Endothelial cell of umbilical vein (primary cell): ENCODE measurements around the gene THAP4. TPM values are rescaled to one million over a fixed set of nuclear protein-coding genes. Genes with fewer than 3 reads are reported as not detected.

Source experiments
- BruUV-seq: library from RNA; stranded (reverse); fragments of 400-500 nt; replicated peaks from 2 replicates; lab custom pipeline; 2021; lab: Mats Ljungman, UMichigan
- CTCF ChIA-PET: fragments of 300-600, 350-600 bp; sonication (Branson Sonifier 250); formaldehyde crosslinking; loops from one replicate; lab custom pipeline; 2021; ENCODE audit warnings: antibody characterized with exemption, inconsistent platforms; lab: Charles Lee
- POLR2A ChIA-PET: fragments of 300-600, 350-600 bp; sonication (Branson Sonifier 250); formaldehyde crosslinking; loops from one replicate; lab custom pipeline; 2021; ENCODE audit warnings: antibody characterized with exemption, inconsistent platforms; lab: Charles Lee
- DNase-seq: peaks from one replicate; pipeline ENCODE4 v3.0.0-alpha.2; 2011; ENCODE audit warnings: low read depth, low spot score
- FAIRE-seq: peaks from 2 replicates; lab custom pipeline; 2011; peaks lifted over from hg19 to GRCh38; lab: Jason Lieb, UNC
- H2AFZ ChIP-seq: 2 replicates; pipeline ENCODE4 v1.6.0; 2012; ENCODE audit warnings: low read depth, low read length, control low read depth, inconsistent platforms
- H3K27ac ChIP-seq: 2 replicates; pipeline ENCODE4 v1.5.1; 2011; ENCODE audit warnings: low read depth, mild to moderate bottlenecking, control low read depth, low read length, moderate library complexity; ENCODE audit not compliant: insufficient read depth
- H3K27me3 ChIP-seq, 2 experiments: 2 replicates each; pipeline versions ENCODE4 v1.6.0 to v1.6.1; 2011; ENCODE audit warnings: low read length in 2 of 2, mixed read lengths in 1 of 2; ENCODE audit not compliant: control insufficient read depth in 2 of 2, insufficient read depth in 2 of 2
- H3K36me3 ChIP-seq, 2 experiments: 2 replicates in 1 of 2; 3 replicates in 1 of 2; pipeline ENCODE4 v1.5.1; 2011; ENCODE audit warnings: low read length in 2 of 2, mild to moderate bottlenecking in 1 of 2, moderate library complexity in 1 of 2; ENCODE audit not compliant: control insufficient read depth in 2 of 2, insufficient read depth in 2 of 2; ENCODE audit errors: extremely low read depth in 1 of 2
- H3K4me1 ChIP-seq: 3 replicates; pipeline ENCODE4 v1.5.1; 2011; ENCODE audit warnings: mild to moderate bottlenecking, low read length; ENCODE audit not compliant: control insufficient read depth, insufficient read depth; ENCODE audit errors: extremely low read depth
- H3K4me2 ChIP-seq: 2 replicates; pipeline ENCODE4 v1.6.1; 2011; ENCODE audit warnings: low read length, control low read depth, mixed read lengths; ENCODE audit not compliant: insufficient read depth
- H3K4me3 ChIP-seq, 3 experiments: fragments of 200-600 bp in 1 of 3; sonication (generic), shearing (Covaris generic) in 1 of 3; replicated peaks in 1 of 3; 2 replicates each; pipeline ENCODE4 v1.5.1; 2011 to 2016; ENCODE audit warnings: control low read depth in 3 of 3, low read length in 3 of 3, mild to moderate bottlenecking in 2 of 3, inconsistent platforms in 1 of 3, low read depth in 1 of 3, moderate library complexity in 1 of 3; ENCODE audit not compliant: insufficient read depth in 1 of 3
- H3K79me2 ChIP-seq: 2 replicates; pipeline ENCODE4 v1.6.0; 2012; ENCODE audit warnings: low read length, inconsistent platforms; ENCODE audit not compliant: control insufficient read depth, insufficient read depth
- H3K9ac ChIP-seq: replicated peaks from 2 replicates; pipeline ENCODE3; 2011; ENCODE audit warnings: low read length, control low read depth; ENCODE audit not compliant: insufficient read depth; ENCODE audit errors: extremely low read depth
- H3K9me1 ChIP-seq: replicated peaks from 3 replicates; pipeline ENCODE4 v1.6.0; 2011; ENCODE audit warnings: mild to moderate bottlenecking, low read length; ENCODE audit not compliant: control insufficient read depth, insufficient read depth; ENCODE audit errors: extremely low read depth
- H3K9me3 ChIP-seq: replicated peaks from 2 replicates; pipeline ENCODE4 v1.5.1; 2012; ENCODE audit warnings: low read length, inconsistent platforms; ENCODE audit not compliant: control insufficient read depth, insufficient read depth
- H4K20me1 ChIP-seq: replicated peaks from 2 replicates; pipeline ENCODE3; 2011; ENCODE audit warnings: mild to moderate bottlenecking, low read length; ENCODE audit not compliant: control insufficient read depth, insufficient read depth; ENCODE audit errors: extremely low read depth
- FOS ChIP-seq: IDR thresholded peaks from 2 replicates; pipeline ENCODE4 v1.6.1; 2011; ENCODE audit warnings: mild to moderate bottlenecking, low read length, moderate library complexity, borderline replicate concordance; ENCODE audit not compliant: insufficient read depth
- JUN ChIP-seq: IDR thresholded peaks from 2 replicates; pipeline ENCODE4 v1.6.1; 2011; ENCODE audit warnings: borderline replicate concordance, low read depth; ENCODE audit not compliant: insufficient read length, insufficient read depth
- MYC ChIP-seq: IDR thresholded peaks from one replicate; pipeline ENCODE4 v1.6.1; 2011; ENCODE audit warnings: mild to moderate bottlenecking, low read depth, low read length
- POLR2A ChIP-seq: IDR thresholded peaks from 2 replicates; pipeline ENCODE4 v1.6.1; 2012; ENCODE audit warnings: low read depth, mild to moderate bottlenecking, control low read depth, low read length
- dilution Hi-C: fragments of 300-500 bp; cut with MboI; formaldehyde crosslinking; loops from one replicate; pipeline ENCODE4 v1.15.0; 2019; ENCODE audit warnings: low sequenced_read_pairs; ENCODE audit not compliant: extremely low pct_ligation_motif_present
- intact Hi-C: fragments of 100-400 bp; cut with micrococcal nuclease; formaldehyde crosslinking; loops from one replicate; pipeline ENCODE4 v1.10.0; 2022
- polyA plus RNA-seq, 4 experiments: library from polyadenylated mRNA; depleted of rRNA in 3 of 4; stranded (reverse) in 3 of 4; unstranded in 1 of 4; fragments of >200 nt; gene quantifications; 2 replicates each; pipeline versions ENCODE4 v1.2.1 to v1.2.3, GENCODE V29; 2011 to 2012; ENCODE audit warnings: missing spikeins in 1 of 4
- total RNA-seq: library from RNA; stranded (reverse); gene quantifications from 2 replicates; pipeline ENCODE4 v1.2.3, GENCODE V29; 2021
- TF ChIP-seq, protein P1 (sequence below): IDR thresholded peaks from 2 replicates; pipeline ENCODE4 v1.6.1; 2011; ENCODE audit not compliant: insufficient read depth, insufficient read length
- TF ChIP-seq, protein P2 (sequence below), 2 donors: IDR thresholded peaks; 1 replicate in 1 of 2; 2 replicates in 1 of 2; pipeline ENCODE4 v1.5.1; 2011; ENCODE audit warnings: low read length in 2 of 2, mild to moderate bottlenecking in 2 of 2, moderate library complexity in 2 of 2, control low read depth in 1 of 2, inconsistent platforms in 1 of 2, low read depth in 1 of 2; ENCODE audit not compliant: insufficient read depth in 1 of 2; ENCODE audit errors: extremely low read depth in 1 of 2

The THAP4 gene
- total and polyA plus RNA-seq, 2 donors (not counting 3 experiments of a cell fraction or from before 2014, with no cell fraction given), result 45.4 to 47.4 TPM

DNA sequence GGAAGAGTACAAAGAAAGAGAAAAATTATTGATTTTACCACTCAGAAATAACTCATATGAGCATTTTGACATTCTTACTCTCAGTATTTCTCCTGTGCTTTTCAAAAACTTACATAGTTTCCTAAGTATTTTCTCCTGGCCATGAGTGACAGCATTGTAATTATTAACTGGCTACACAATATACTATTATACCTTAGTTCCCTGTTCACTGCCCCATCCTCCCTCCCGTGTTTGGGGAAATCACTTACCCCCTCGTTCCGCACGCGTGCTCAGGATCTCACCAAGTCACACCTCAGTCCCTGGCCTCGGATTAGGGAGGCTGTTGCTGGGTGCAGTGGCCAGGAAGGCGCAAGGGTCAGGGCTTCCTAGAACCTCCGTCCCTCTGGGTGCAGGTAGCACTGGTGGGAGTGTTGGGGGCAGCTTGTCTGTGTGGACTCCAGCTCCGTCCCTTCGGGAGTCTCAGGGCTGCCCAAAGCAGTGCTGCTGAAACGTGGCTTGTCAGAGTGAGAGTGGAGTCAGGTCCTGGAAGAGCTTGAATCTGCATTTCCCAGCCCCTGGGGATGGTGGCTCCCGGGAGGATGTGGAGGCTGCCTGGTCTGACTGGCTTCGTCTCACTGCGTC, 23.7 kb upstream of the THAP4 start:
- no peaks in the 10 kb centered on the region for H3K79me2 ChIP-seq
- H3K36me3 ChIP-seq, result peaks cover 4 to 31% of the 10 kb centered on the region in 2 experiments
- TF ChIP-seq, protein P1, sequence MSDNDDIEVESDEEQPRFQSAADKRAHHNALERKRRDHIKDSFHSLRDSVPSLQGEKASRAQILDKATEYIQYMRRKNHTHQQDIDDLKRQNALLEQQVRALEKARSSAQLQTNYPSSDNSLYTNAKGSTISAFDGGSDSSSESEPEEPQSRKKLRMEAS, result no peak
- TF ChIP-seq FOS (no peak), MYC (no peak), POLR2A (no peak), JUN (no peak)
- TF ChIP-seq, protein P2, sequence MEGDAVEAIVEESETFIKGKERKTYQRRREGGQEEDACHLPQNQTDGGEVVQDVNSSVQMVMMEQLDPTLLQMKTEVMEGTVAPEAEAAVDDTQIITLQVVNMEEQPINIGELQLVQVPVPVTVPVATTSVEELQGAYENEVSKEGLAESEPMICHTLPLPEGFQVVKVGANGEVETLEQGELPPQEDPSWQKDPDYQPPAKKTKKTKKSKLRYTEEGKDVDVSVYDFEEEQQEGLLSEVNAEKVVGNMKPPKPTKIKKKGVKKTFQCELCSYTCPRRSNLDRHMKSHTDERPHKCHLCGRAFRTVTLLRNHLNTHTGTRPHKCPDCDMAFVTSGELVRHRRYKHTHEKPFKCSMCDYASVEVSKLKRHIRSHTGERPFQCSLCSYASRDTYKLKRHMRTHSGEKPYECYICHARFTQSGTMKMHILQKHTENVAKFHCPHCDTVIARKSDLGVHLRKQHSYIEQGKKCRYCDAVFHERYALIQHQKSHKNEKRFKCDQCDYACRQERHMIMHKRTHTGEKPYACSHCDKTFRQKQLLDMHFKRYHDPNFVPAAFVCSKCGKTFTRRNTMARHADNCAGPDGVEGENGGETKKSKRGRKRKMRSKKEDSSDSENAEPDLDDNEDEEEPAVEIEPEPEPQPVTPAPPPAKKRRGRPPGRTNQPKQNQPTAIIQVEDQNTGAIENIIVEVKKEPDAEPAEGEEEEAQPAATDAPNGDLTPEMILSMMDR (IDR thresholded peaks at IDR 0.05; ENCODE audit: extremely low read depth in 1 of 2, insufficient read depth in 1 of 2, low read depth in 1 of 2, low read length in 2 of 2), result no peak
- no peak for FAIRE-seq
- CTCF ChIA-PET, result interaction anchor here (1.3 to 1.4 kb wide), 2 partner anchors 281 to 302 kb away, joined by 3 to 7 read pairs; no protein-coding TSS in a partner anchor
- no peaks in the 10 kb centered on the region for H4K20me1 ChIP-seq
- no peaks in the 10 kb centered on the region for H3K9me3 ChIP-seq
- H3K27ac ChIP-seq, result no peak overlapping the region
- no peak overlapping the region for H3K4me3 ChIP-seq
- DNase-seq, result no peak
- no peak overlapping the region for H2AFZ ChIP-seq
- no TSS peak for BruUV-seq
- peaks cover 7% of the 10 kb centered on the region for H3K4me1 ChIP-seq
- no peak overlapping the region for H3K4me2 ChIP-seq
- dilution Hi-C loops (no loop called here), intact Hi-C loops (no loop called here)
- no peak overlapping the region for H3K9ac ChIP-seq
- POLR2A ChIA-PET, result no interaction called here
- H3K27me3 ChIP-seq, result no peaks in the 10 kb centered on the region
- no peaks in the 10 kb centered on the region for H3K9me1 ChIP-seq
